ENCODE data around the gene CPEB1.

The CPEB1 gene

GRCh38 chr15:82647045-82647834 lies at the start of gene CPEB1:
Gene CPEB1, minus strand, starts transcription at chr15:82647363. Its CDS starts 18,904 bp downstream, at chr15:82628459.
- ChIA-PET POLR2A (no interaction called here), CTCF (no interaction called here)
- peak within 1 kb of the TSS; percentile 40 for H3K4me3 ChIP-seq (ENCODE audit: low read depth, low read length)

GRCh38 chr15:82692171-82692570 lies 45.0 kb upstream of the CPEB1 start:
- CTCF ChIA-PET: no interaction called here
- no peak overlapping the region for H3K4me3 ChIP-seq (ENCODE audit: low read depth, low read length)
- POLR2A ChIA-PET: no interaction called here
- TF ChIP-seq, protein P1, sequence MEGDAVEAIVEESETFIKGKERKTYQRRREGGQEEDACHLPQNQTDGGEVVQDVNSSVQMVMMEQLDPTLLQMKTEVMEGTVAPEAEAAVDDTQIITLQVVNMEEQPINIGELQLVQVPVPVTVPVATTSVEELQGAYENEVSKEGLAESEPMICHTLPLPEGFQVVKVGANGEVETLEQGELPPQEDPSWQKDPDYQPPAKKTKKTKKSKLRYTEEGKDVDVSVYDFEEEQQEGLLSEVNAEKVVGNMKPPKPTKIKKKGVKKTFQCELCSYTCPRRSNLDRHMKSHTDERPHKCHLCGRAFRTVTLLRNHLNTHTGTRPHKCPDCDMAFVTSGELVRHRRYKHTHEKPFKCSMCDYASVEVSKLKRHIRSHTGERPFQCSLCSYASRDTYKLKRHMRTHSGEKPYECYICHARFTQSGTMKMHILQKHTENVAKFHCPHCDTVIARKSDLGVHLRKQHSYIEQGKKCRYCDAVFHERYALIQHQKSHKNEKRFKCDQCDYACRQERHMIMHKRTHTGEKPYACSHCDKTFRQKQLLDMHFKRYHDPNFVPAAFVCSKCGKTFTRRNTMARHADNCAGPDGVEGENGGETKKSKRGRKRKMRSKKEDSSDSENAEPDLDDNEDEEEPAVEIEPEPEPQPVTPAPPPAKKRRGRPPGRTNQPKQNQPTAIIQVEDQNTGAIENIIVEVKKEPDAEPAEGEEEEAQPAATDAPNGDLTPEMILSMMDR (IDR thresholded peaks at IDR 0.05; ENCODE audit: insufficient read depth, low read length, missing control alignments): no peak
- DNase-seq (ENCODE audit: low read depth, low spot score): no peak

More at GRCh38 chr15:82647045-82647834, at the start of gene CPEB1:
- TF ChIP-seq, protein P1 (IDR thresholded peaks at IDR 0.05; ENCODE audit: insufficient read depth, low read length, missing control alignments): peak; percentile 2
- no peak for DNase-seq (ENCODE audit: low read depth, low spot score)

- ChIA-PET CTCF (no interaction called here), POLR2A (no interaction called here)
- H3K4me3 ChIP-seq (ENCODE audit: low read depth, low read length): no peak overlapping the region
- DNase-seq (ENCODE audit: low read depth, low spot score): no peak
- TF ChIP-seq, protein P1 (IDR thresholded peaks at IDR 0.05; ENCODE audit: insufficient read depth, low read length, missing control alignments): no peak
Measured at GRCh38 chr15:82689147-82689546, 42.0 kb upstream of the CPEB1 start.

DNA sequence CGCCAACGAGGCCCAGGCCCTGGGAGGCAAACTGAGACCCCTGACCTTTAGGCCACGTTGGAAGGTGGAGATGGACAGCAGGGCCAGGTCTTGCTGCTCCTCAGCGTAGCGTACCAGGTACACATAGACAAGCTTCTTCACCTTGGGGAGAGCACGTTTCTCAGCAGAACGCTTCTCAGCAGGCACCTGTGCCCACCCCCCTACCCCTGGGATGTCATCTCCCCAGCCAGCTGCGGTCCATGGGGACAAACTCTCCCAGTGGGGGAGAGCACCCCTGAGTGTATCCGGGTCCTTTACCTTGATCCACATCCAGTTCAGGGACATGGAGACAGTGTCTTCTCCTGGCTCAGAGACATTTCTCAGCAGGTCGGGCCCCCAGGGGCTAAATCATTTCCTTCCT lies 41.5 kb upstream of the CPEB1 start:
- TF ChIP-seq, protein P1 (IDR thresholded peaks at IDR 0.05; ENCODE audit: insufficient read depth, low read length, missing control alignments): no peak
- ChIA-PET POLR2A (no interaction called here), CTCF (no interaction called here)
- no peak overlapping the region for H3K4me3 ChIP-seq (ENCODE audit: low read depth, low read length)
- DNase-seq (ENCODE audit: low read depth, low spot score): no peak

GRCh38 chr15:82681371-82681770 lies 34.2 kb upstream of the CPEB1 start:
- DNase-seq (ENCODE audit: low read depth, low spot score): no peak
- ChIA-PET CTCF (interaction anchor here (1.0 kb wide), 1 partner anchor 141 kb away, joined by 3 read pairs; the partner anchor contains the start of gene RPS17), POLR2A (no interaction called here)
- TF ChIP-seq, protein P1 (IDR thresholded peaks at IDR 0.05; ENCODE audit: insufficient read depth, low read length, missing control alignments): no peak
- H3K4me3 ChIP-seq (ENCODE audit: low read depth, low read length): no peak overlapping the region

DNA sequence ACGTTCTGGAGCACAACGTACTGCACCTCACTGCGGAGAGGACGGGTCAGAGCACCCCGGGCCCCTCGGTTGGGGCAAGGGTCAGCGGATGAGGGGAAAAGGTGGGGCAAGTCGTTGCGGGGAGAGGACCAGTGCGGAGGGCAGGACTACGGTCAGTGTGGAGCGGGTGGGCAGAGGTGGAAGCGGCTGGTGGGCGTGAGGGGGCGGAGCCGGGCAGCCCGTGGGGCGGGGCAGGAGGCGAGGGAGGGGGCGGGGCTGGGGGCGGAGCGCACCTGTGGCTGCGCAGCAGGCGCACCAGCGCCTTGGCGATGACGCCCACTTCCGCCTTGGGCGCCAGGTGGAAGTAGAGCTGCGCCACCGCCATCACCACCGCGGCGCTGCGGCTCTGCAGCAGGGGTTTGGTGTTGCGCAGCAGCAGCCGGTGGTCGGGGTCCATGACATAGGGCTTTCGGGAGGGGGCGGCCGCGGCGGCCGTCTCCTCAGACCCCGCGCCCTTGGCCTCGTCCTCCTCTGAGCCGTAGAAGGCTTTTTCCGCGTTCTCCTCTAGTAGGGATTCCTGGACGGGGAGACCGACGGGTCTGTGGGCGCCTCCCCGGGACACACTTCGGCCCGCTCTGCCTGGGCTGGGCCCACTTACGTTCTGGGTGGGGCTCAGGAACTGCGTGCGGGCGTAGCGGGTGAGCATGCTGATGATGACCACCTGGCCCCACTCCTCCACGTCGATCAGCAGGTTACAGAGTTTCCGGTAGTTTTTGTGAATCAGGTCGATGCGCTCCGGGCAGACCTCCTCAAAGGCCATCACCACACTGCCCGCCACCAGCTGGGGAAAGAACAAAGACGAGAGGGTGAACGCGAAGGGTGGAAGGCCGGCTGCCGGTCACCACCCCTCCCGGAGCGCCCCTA lies 33.3 kb upstream of the CPEB1 start:
- no peak for DNase-seq (ENCODE audit: low read depth, low spot score)
- ChIA-PET POLR2A (no interaction called here), CTCF (no interaction called here)
- TF ChIP-seq, protein P1 (IDR thresholded peaks at IDR 0.05; ENCODE audit: insufficient read depth, low read length, missing control alignments): no peak
- no peak overlapping the region for H3K4me3 ChIP-seq (ENCODE audit: low read depth, low read length)
